AML-193 (cell line): ENCODE results near the gene DUSP2.

ENCODE experiments used
- DNase-seq, 2 experiments: peaks; one replicate each; lab custom pipeline; 2025; lab: John Stamatoyannopoulos, UW

The DUSP2 gene, protein sequence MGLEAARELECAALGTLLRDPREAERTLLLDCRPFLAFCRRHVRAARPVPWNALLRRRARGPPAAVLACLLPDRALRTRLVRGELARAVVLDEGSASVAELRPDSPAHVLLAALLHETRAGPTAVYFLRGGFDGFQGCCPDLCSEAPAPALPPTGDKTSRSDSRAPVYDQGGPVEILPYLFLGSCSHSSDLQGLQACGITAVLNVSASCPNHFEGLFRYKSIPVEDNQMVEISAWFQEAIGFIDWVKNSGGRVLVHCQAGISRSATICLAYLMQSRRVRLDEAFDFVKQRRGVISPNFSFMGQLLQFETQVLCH

GRCh38 chr2:96145036-96145847 is at the start of gene DUSP2:
TSS of gene DUSP2 (minus strand) at chr2:96145440. CDS start at chr2:96145354, 86 bp downstream.
- peak; percentile 77 to 81 for DNase-seq

DNA sequence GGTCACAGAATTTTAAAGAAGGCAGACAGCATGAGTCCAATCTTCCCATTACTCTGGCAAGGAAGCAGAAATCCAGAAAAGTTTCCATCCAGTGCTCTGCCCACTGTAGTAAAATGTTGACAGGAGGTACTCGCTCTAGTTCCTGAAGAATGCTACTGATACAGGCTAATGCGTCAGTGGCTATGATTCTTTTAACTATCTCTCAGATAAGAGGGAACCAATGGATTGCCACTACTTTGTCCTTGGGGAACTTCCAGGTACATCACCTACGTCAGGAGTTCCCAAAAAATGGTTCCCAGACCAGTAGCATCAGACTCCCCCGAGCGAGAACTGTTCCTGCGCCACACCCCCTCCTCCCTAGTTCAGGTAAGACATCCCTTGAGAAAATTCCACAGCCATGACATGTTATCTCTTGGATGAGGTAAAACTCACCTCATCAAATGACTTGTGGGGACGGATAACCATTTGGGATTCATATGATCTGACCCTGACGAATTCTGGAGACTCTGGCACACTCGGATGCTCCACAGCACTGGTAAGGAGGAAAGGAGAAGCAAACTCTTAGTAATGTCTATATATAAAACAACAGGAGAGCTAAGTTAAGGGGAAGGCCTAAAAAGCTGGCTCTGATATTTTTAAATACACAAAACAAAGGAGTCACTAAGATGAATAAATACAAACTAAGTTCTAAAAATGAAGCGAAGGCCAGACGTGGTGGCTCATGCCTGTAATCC is 46.9 kb upstream of the DUSP2 start:
- DNase-seq, result no peak

DNA sequence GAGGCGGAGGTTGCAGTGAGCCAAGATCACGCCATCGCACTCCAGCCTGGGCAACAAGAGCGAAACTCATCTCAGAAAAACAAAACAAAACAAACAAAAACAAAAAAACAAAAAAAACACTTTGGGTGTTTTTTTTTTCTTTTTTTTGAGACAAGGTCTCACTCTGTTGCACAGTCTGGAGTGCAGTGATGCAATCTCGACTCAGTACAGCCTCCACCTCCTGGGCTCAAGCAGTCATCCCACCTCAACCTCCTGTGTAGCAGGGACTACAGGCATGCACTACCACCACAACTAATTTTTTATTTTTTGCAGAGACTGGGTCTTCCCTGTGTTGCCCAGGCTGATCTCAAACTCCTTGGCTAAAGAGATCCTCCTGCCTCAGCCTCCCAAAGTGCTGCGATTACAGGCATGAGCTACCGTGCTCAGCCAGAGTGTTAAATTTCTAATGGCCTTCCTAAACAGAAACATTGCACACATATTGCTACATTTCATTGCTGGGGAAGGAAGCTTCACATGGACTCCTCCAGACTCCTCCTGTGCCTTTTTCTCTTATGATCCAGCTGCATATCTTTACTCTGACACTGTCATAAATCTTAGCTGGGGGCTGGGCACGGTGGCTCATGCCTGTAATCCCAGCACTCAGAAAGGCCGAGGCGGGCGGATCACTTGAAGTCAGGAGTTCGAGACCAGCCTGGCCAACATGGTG is 43.7 kb upstream of the DUSP2 start:
- DNase-seq, result no peak

DNA sequence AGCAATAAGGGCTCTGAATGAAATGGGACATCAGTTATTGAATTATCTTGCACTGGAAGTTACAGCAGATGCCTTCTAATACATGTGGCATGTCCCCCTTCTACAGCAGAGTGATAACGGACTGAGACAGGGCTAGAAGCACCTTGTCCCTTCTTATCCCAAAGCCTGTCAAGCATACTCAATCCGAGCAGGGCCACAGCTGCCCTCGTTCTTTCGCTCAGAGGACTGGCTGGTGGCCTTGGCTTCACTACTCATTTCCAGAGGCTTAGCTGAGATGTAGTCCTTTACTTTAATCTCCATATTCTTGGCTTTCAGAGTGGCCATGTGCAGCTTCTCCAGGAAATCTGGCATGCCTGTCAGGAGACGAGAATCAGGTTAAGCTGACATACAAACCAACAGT is 41.3 kb upstream of the DUSP2 start:
- no peak for DNase-seq

DNA sequence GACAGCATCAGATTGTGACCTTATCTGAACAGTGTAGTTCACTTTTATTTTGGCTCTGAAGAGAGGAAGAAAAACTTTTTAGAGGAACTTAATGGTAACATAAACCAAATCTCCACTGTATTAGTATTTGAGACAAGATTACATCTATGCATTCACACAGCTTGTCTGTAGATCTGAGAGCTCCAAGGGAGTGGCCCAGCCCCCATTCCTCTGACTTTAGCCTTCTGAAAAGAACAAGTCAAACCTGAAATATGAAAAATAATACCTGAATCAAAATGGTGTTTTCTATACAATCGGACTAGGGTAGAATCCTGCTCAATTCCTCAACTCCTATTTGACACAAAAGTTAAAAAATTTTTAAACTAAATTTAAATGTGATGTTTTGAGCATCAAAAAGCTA is 40.3 kb upstream of the DUSP2 start:
- DNase-seq, result no peak

- no peak for DNase-seq
Measured at GRCh38 chr2:96184989-96185388, 39.7 kb upstream of the DUSP2 start.

GRCh38 chr2:96184188-96184587 is 38.9 kb upstream of the DUSP2 start:
- DNase-seq, result no peak

GRCh38 chr2:96181529-96181928 is 36.3 kb upstream of the DUSP2 start:
- DNase-seq, result no peak

GRCh38 chr2:96180521-96180920 is 35.3 kb upstream of the DUSP2 start:
- DNase-seq, result no peak

DNA sequence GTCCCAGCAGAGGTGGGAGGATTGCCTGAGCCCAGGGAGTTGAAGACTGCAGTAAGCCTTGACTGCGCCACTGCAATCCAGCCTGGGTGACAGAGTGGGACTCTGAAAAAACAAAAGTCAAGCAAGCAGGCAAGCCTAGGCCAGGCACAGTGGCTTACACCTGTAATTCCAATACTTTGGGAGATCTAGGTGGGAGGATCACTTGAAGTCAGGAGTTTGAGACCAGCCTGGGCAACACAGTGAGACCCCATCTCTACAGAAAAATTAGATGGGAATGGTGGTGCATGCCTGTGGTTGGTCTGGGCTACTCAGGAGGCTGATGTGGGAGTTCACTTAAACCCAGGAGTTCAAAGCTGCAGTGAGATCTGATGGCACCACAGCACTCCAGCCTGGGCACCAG is 34.8 kb upstream of the DUSP2 start:
- no peak for DNase-seq

DNA sequence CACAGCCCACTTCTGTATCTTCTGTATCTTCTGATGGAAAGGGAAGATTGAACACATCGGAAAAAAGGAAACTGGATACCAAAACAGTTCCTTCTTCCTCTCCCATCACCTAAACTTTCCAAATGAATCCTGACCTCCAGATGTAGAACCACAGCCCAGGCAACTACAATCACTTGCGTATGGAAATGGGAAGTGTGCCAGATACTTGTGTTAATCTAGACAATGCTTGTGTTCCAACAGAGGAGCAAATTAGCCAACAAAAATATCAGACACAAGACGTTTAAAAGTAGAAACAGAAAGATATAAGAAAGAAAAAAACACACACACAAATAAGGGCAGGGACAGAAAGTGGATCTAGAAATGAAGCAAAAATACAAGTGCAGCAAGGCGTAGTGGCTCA is 31.4 kb upstream of the DUSP2 start:
- no peak for DNase-seq

GRCh38 chr2:96175951-96176350 is 30.7 kb upstream of the DUSP2 start:
- DNase-seq, result no peak

- peak; percentile 66 for DNase-seq
Measured at GRCh38 chr2:96174251-96175144, 29.3 kb upstream of the DUSP2 start.

- DNase-seq, result no peak
Measured at GRCh38 chr2:96171831-96172230, 26.6 kb upstream of the DUSP2 start.

DNA sequence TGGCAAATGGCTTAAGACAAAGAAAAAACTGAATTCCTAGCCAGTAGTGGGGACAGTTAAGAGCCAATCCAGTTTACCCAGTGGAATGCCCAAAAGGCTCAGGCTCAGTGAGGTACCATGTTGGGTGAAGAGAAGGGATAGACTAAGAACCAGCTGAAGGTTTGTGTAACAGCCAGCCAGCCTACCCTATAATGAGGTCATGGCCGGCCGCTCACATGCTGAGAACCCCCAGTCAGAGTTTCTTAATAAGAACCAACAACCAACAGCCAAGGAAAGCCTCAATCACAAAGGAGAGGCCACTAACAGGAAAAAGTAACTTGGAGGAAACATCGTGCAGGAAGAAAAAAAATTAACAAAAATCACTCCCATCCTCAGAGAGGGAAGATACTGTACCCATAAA is 25.4 kb upstream of the DUSP2 start:
- no peak for DNase-seq

GRCh38 chr2:96169868-96170507 is 24.7 kb upstream of the DUSP2 start:
- DNase-seq, result no peak

DNA sequence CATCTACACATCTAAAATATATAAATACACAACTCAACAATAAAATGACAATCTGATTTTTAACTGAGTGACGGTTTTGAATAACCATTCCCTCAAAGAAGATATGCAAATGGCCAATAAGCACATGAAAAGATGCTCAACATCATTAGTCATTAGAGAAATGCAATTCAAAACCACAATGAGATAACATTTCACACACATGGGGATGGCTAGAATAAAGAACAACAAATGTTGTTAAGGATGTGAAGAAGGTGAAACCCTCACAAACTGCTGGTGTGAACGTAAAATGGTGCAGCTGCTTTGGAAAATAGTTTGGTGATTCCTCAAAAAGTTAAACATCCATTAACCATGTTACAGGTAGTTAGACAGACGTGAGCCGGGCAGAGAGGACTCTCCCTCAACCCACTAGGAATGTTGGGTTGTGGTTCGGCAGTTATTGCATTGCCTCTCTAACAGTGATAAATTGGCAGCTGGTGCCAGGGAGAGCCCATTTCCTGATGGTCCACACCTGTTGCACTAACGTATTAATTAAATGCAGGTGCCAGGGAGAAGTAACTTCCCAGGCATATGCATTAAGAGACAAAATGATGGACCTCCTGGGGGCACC is 22.3 kb upstream of the DUSP2 start:
- no peak for DNase-seq

DNA sequence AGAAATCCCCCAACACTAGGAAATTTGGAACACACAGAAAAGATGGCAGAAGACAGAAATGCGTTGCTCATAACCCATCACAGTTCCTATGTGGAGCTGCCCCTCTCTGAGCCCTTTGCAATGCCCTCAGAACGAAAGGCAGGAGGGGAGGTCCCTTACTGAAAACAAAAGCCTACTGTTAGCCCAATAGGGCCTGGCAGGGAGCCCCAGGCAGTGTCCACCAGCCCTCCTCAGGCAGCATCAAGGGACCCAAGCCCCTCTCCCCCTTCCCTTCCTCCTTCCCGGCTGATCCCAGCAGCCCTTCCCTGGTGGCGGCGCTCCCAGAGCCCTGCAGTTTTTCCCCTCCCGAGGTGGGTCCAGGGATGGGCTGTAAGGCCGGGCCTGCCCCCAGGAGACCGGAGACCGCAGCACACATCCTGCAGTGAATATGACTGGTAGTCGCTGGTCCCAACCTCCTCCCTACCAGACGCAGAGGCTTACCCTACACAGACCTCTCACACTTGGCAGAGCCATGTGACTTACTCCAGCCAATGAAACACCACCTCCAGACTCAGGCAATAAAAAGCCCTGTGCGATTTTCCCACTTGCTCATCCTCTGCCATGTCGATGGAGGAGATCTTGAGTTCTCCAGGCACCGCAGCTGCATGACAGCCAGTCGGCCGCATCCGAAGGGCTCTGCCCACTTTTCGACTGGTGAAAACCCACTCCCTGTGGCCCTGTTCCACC is 19.4 kb upstream of the DUSP2 start:
- DNase-seq, result no peak

DNA sequence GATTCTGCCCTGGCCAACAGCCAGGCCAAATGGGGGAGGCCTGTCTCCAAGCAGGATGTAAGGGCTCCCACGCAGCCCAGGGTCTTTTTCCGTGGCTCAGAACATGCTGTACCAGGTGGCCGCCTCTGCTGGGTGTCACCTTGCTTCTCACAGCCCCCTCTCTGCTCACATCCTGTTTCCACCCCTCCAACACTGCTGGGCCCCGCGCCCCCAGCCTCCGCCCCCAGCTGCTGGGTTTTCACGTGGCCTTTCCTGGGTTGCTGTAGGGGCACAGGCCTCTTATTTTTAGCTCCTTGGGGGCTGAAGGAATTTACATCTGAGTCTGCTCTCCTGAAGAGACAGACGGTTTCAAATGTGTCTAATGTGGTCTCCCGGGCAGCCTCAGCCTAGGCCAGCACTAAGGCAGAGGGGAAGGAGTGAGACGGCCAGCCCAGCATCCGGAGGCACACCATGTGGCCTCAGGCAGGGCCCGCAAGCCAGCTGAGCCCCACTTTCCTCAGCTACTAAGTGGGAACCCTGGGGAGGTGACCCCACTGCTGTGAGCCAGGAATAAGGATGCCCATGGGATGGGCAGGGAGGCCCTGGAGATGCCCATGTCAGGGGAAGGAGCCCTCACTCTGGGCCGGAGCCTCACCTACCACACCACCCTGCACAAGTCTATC is 18.7 kb upstream of the DUSP2 start:
- no peak for DNase-seq
